SH-SY5Y (cell line): ENCODE data around the gene FAXDC2.

Source experiments
- GATA2 ChIP-seq: IDR thresholded peaks from 2 replicates; pipeline ENCODE4 v1.6.1; 2011; ENCODE audit warnings: mild to moderate bottlenecking, low read depth, low read length
- GATA3 ChIP-seq: IDR thresholded peaks from 2 replicates; pipeline ENCODE4 v1.6.1; 2011; ENCODE audit warnings: low read depth, mild to moderate bottlenecking, low read length, moderate library complexity

DNA sequence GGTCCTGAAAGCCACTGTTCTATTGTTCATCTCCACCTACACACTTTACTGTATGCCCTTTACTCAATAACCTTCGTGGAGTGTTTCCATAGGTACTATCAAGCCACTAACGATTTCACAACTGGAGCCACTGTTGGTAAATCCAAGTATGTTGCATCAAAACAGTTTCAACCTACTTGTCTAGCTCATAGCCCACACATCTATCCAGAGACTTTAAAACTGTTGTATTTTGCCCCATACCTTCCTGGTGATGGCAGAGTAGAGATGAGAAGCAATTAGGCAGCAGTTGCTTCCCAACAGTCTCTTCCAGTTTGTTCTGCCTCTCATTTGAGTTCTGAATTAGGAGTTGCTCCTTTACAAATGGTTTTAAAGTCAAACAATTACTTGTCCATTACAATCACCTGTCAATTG, 607 bp downstream of the FAXDC2 start:
- TF ChIP-seq GATA2: no peak
- TF ChIP-seq GATA3: no peak
